ENCODE measurements around the gene ATP6V0A1. TPM values are rescaled to one million over a fixed set of nuclear protein-coding genes. Genes with fewer than 3 reads are reported as not detected.

Gene ATP6V0A1
- total RNA-seq, 2 donors from 2014 or later = 6.7 to 13.9 TPM

DNA sequence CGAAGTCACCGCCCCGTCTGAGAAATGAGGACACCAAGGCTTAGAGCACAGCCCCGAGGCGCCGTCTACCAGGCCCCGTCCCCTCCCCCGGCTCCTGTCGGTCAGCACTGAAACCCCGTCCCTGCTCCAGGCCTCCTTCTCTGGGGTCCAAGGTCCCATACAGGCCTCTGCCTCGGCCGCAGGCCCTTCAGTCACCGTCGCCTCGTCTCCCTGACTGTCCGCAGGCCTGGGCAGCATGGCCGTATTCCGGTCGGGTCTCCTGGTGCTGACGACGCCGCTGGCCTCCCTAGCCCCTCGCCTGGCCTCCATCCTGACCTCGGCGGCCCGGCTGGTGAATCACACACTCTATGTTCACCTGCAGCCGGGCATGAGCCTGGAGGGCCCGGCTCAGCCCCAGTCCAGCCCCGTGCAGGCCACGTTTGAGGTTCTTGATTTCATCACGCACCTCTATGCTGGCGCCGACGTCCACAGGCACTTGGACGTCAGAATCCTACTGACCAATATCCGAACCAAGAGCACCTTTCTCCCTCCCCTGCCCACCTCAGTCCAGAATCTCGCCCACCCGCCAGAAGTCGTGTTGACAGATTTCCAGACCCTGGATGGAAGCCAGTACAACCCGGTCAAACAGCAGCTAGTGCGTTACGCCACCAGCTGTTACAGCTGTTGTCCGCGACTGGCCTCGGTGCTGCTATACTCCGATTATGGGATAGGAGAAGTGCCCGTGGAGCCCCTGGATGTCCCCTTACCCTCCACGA lies 103.9 kb downstream of the ATP6V0A1 start:
- DNase-seq (ENCODE audit: low spot score) (peak; percentile 77), ATAC-seq (peak; percentile 41 to 66)
- Mint-ChIP-seq H3K27ac (peak overlapping the region; percentile 91 to 98), H3K36me3 (no peaks in the 10 kb centered on the region), H3K4me3 (peak overlapping the region; percentile 94), H3K4me1 (ENCODE audit: low read depth in 2 of 2) (peaks cover 20 to 27% of the 10 kb centered on the region in 2 donors), H3K9me3 (no peaks in the 10 kb centered on the region), H3K27me3 (no peaks in the 10 kb centered on the region)

- peaks cover 23 to 31% of the 10 kb centered on the region in 2 donors for H3K4me1 Mint-ChIP-seq (ENCODE audit: low read depth in 2 of 2)
- H3K27me3 Mint-ChIP-seq = no peaks in the 10 kb centered on the region
- H3K4me3 Mint-ChIP-seq = peak overlapping the region; percentile 94
- ATAC-seq = no peak
- peak overlapping the region; percentile 91 to 98 for H3K27ac Mint-ChIP-seq
- no peaks in the 10 kb centered on the region for H3K9me3 Mint-ChIP-seq
- H3K36me3 Mint-ChIP-seq = no peaks in the 10 kb centered on the region
- no peak for DNase-seq (ENCODE audit: low spot score)
These were observed 104.4 kb downstream of the ATP6V0A1 start for GRCh38 chr17:42563143-42563509.

DNA sequence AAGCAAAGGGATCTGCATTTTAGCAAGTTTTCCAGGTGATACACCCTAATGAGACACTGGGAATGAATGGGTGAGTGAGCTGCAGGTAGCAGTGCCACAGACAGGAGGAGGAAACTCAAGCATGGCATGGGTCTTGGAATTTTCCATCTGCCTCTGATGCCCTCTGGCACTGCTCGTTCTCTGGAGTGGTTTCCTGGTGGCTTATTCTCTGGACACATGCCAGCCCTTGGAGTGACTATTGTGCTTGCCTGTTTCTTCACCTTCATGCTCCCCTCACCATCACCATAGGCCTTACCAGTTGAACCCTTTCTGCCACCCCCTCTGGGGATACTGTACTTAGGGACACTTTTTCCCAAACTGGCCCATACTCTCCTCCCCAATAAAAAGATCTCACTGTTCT lies 104.9 kb downstream of the ATP6V0A1 start:
- Mint-ChIP-seq H3K4me1 (ENCODE audit: low read depth in 2 of 2) (peaks cover 24 to 31% of the 10 kb centered on the region in 2 donors), H3K9me3 (no peaks in the 10 kb centered on the region), H3K27ac (peak overlapping the region; percentile 91 to 98), H3K36me3 (no peaks in the 10 kb centered on the region), H3K27me3 (no peaks in the 10 kb centered on the region), H3K4me3 (peak overlapping the region; percentile 94)
- ATAC-seq (no peak), DNase-seq (ENCODE audit: low spot score) (no peak)

DNA sequence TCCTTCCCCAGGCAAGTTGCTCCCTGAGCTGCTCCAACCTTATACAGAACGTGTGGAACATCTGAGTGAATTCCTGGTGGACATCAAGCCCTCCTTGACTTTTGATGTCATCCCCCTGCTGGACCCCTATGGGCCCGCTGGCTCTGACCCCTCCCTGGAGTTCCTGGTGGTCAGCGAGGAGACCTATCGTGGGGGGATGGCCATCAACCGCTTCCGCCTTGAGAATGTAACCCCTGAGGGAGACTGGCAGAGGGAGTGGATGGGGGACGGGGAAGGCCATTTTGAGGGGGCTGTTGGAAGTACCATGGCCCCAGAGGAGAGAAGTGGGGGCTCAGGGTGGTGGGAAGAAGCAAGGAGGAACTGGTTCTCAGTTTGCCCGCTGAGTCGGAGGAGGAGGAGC lies 105.3 kb downstream of the ATP6V0A1 start:
- DNase-seq (ENCODE audit: low spot score) = no peak
- Mint-ChIP-seq H3K4me3 (peak overlapping the region; percentile 94), H3K9me3 (no peaks in the 10 kb centered on the region), H3K27me3 (no peaks in the 10 kb centered on the region), H3K4me1 (ENCODE audit: low read depth in 2 of 2) (peaks cover 27 to 35% of the 10 kb centered on the region in 2 donors), H3K27ac (peak overlapping the region; percentile 91 to 98), H3K36me3 (no peaks in the 10 kb centered on the region)
- ATAC-seq = no peak

DNA sequence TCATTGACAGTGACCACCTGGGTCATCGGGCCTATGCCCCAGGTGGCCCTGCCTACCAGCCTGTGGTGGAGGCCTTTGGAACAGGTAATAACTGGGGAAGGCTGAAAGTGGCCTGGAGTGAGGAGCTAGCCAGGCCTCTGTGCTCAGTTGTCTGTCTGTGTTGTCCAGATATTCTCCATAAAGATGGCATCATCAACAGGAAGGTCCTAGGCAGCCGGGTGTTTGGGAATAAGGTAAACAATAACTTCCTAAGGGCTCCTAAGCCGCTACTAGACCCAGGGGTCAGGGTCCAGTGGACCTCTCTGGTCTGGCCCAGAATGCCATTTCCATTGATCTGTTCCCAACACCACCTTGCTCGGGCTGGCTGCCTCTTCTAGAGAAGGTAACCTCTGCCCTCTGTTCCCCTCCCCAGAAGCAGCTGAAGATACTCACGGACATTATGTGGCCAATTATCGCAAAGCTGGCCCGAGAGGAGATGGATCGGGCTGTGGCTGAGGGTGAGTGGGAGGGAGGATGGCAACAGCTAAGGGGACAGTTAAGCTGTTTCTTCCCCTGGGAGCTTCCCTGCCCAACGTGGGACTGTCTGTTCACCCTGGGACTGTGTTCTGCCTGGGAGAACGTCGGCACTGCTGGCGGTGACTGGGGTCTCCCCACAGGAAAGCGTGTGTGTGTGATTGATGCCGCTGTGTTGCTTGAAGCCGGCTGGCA lies 106.3 kb downstream of the ATP6V0A1 start:
- peaks cover 31 to 37% of the 10 kb centered on the region in 2 donors for H3K4me1 Mint-ChIP-seq (ENCODE audit: low read depth in 2 of 2)
- H3K4me3 Mint-ChIP-seq = peak overlapping the region; percentile 22
- H3K9me3 Mint-ChIP-seq = no peaks in the 10 kb centered on the region
- no peaks in the 10 kb centered on the region for H3K27me3 Mint-ChIP-seq
- ATAC-seq = no peak
- DNase-seq (ENCODE audit: low spot score) = no peak
- H3K36me3 Mint-ChIP-seq = no peaks in the 10 kb centered on the region
- H3K27ac Mint-ChIP-seq = peak overlapping the region; percentile 70 to 91

GRCh38 chr17:42565523-42566214 lies 107.0 kb downstream of the ATP6V0A1 start:
- Mint-ChIP-seq H3K4me1 (ENCODE audit: low read depth in 2 of 2) (peaks cover 33 to 37% of the 10 kb centered on the region in 2 donors), H3K4me3 (no peak overlapping the region), H3K36me3 (no peaks in the 10 kb centered on the region), H3K9me3 (no peaks in the 10 kb centered on the region), H3K27me3 (no peaks in the 10 kb centered on the region), H3K27ac (peak overlapping the region; percentile 87 to 97)
- no peak for ATAC-seq
- DNase-seq (ENCODE audit: low spot score) = no peak

DNA sequence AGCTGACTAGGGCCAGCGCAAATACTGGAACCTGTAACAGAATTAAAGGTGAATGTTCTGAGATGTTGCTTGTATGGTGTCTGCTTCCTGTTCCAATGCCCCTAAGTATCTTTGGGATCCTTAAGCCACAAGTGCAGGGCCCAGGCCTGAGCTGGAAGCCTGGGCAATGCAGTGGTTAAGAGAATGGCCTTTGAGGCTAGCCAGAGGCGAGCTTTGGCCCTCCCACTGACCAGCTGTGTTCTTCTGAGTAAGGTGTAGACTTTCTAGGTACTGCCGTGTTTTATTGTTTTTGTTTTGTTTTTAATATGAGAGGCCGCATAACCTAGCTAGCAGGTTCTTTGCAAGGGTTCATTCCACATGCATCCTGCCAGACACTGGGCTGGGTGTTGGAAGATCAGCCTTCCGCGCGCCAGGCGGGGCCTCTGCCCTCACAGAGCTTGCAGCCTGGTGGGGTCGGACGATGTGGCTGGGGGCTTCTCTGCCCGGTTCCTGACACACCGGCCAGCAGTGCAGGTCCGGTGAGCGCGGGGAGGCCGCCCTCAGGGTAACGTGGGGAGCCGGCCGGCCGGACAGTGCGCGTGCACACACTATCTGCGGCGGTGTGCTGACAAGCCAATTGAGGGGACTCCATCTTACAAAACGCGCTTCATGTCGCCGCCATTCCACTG lies 107.7 kb downstream of the ATP6V0A1 start:
- Mint-ChIP-seq H3K9me3 (no peaks in the 10 kb centered on the region), H3K4me1 (ENCODE audit: low read depth in 2 of 2) (peaks cover 33 to 36% of the 10 kb centered on the region in 2 donors), H3K36me3 (no peaks in the 10 kb centered on the region), H3K27ac (peak overlapping the region; percentile 87 to 97), H3K4me3 (peak overlapping the region; percentile 96), H3K27me3 (no peaks in the 10 kb centered on the region)
- DNase-seq (ENCODE audit: low spot score) (no peak), ATAC-seq (no peak)

DNA sequence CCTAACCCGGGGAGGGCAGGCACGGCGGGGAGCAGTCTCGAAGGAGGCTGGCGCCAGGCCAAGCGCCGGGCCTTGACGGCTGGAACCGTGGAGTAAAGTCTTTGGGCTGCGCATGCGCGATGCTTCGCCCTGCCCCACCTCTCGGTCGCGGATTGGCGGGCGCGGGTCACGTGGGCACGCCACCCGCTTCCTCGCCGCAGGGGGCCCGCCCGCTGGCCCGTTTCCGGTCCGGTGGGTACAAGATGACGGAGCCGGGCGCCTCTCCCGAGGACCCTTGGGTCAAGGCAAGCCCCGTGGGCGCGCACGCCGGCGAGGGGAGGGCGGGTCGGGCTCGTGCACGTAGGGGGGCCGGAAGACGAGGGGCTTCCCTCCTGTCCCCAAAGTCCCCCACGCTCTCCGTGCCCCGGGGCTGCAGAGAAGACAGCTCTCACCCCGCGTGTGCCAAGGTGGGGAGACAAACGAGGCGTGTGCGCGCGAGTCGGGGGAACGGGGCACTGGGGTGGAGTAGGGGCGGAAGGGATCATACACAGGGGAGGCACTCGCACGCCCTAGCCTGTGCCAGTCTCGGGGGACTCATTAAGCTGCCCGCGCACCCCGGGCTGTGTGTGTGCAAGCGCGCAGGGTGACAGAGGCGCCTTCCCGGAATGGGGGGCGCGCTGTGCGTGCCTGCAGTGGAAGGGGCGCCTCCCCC lies 108.3 kb downstream of the ATP6V0A1 start, which contains the start of gene MLX:
Gene MLX, plus strand, starts transcription at position 218 of the 691 bp plus-strand sequence. Its CDS starts 25 bp downstream, at position 243.
- Mint-ChIP-seq H3K27ac (peak within 1 kb of the TSS; percentile 87 to 97), H3K9me3 (no peaks in the 10 kb centered on the region), H3K27me3 (no peaks in the 10 kb centered on the region), H3K4me1 (ENCODE audit: low read depth in 2 of 2) (peaks cover 30% of the 10 kb centered on the region in 2 donors), H3K36me3 (no peaks in the 10 kb centered on the region), H3K4me3 (peak within 1 kb of the TSS; percentile 96)
- ATAC-seq (peak; percentile 88 to 91), DNase-seq (ENCODE audit: low spot score) (peak; percentile 97)

- peaks cover 9% of the 10 kb centered on the region for H3K36me3 Mint-ChIP-seq
- DNase-seq (ENCODE audit: low spot score) = no peak
- H3K4me3 Mint-ChIP-seq = peak overlapping the region; percentile 96
- ATAC-seq = no peak
- H3K27ac Mint-ChIP-seq = peak overlapping the region; percentile 87 to 97
- no peaks in the 10 kb centered on the region for H3K27me3 Mint-ChIP-seq
- H3K4me1 Mint-ChIP-seq (ENCODE audit: low read depth in 2 of 2) = peaks cover 27 to 32% of the 10 kb centered on the region in 2 donors
- no peaks in the 10 kb centered on the region for H3K9me3 Mint-ChIP-seq
These were observed 109.8 kb downstream of the ATP6V0A1 start for GRCh38 chr17:42568341-42569111.

- Mint-ChIP-seq H3K4me1 (ENCODE audit: low read depth in 2 of 2) (peaks cover 33% of the 10 kb centered on the region in 2 donors), H3K36me3 (peaks cover 23% of the 10 kb centered on the region), H3K9me3 (no peaks in the 10 kb centered on the region), H3K27ac (peak overlapping the region in 1 of 2 donors; percentile 47), H3K4me3 (no peak overlapping the region), H3K27me3 (no peaks in the 10 kb centered on the region)
- ATAC-seq = no peak
- DNase-seq (ENCODE audit: low spot score) = no peak
These were observed 113.0 kb downstream of the ATP6V0A1 start for GRCh38 chr17:42571435-42572225.
